Vagina (tissue), 2 donors: ENCODE results near the gene DLG5. TPM values are rescaled to one million over a fixed set of nuclear protein-coding genes. Genes with fewer than 3 reads are reported as not detected.

Source experiments
- DNase-seq, 2 donors: peaks; one replicate each; pipeline ENCODE4 v3.0.0-alpha.2; 2017; ENCODE audit errors: extremely low spot score in 2 of 2
- H3K27ac ChIP-seq: fragments of 200-600 bp; sonication (generic); one replicate; pipeline ENCODE4 v1.5.1; 2019
- H3K27me3 ChIP-seq: fragments of 200-600 bp; sonication (generic); one replicate; pipeline ENCODE4 v1.5.1; 2019
- H3K36me3 ChIP-seq, 2 donors: fragments of 200-600 bp; sonication (generic); one replicate each; pipeline ENCODE4 v1.5.1; 2017 to 2019
- H3K4me1 ChIP-seq: fragments of 200-600 bp; sonication (generic); one replicate; pipeline ENCODE4 v1.5.1; 2019
- H3K4me3 ChIP-seq, 2 donors: fragments of 200-600 bp; sonication (generic); 1 replicate in 1 of 2; 2 replicates in 1 of 2; pipeline ENCODE4 v1.5.1; 2016 to 2019
- H3K9me3 ChIP-seq: fragments of 200-600 bp; sonication (generic); one replicate; pipeline ENCODE4 v1.5.1; 2019
- POLR2A ChIP-seq, 2 donors: fragments of 450-650 bp; IDR thresholded peaks; one replicate each; pipeline ENCODE4 v1.6.1; 2017; ENCODE audit warnings: antibody characterized with exemption in 2 of 2, mild to moderate bottlenecking in 2 of 2, moderate library complexity in 2 of 2
- POLR2AphosphoS5 ChIP-seq, 2 donors: sonication (generic); formaldehyde crosslinking; IDR thresholded peaks; one replicate each; pipeline ENCODE4 v1.9.0; 2017; ENCODE audit warnings: antibody characterized with exemption in 2 of 2, mild to moderate bottlenecking in 2 of 2, low read depth in 1 of 2; ENCODE audit not compliant: insufficient read depth in 1 of 2
- intact Hi-C: fragments of 100-400 bp; cut with DNase I; formaldehyde crosslinking; loops from one replicate; pipeline ENCODE4 v1.15.1; 2023
- small RNA-seq: library from RNA; depleted of rRNA; stranded (forward); fragments of <200 nt; gene quantifications from one replicate; pipeline ENCODE3, GENCODE V24; 2016
- total RNA-seq: library from RNA; depleted of rRNA; stranded (reverse); fragments of >200 nt; gene quantifications from one replicate; pipeline ENCODE4 v1.2.3, GENCODE V29; 2016
- TF ChIP-seq, protein P1 (sequence below), 3 experiments: fragments of 450-650 bp in 2 of 3; fragments of 200-600 bp in 1 of 3; sonication (generic) in 1 of 3; IDR thresholded peaks; one replicate each; pipeline ENCODE4 v1.5.1; 2017 to 2019; ENCODE audit warnings: antibody characterized with exemption in 3 of 3, mild to moderate bottlenecking in 2 of 3, moderate library complexity in 2 of 3

DLG5 gene
- total RNA-seq, 1 donor from 2014 or later = 57.5 TPM

DNA sequence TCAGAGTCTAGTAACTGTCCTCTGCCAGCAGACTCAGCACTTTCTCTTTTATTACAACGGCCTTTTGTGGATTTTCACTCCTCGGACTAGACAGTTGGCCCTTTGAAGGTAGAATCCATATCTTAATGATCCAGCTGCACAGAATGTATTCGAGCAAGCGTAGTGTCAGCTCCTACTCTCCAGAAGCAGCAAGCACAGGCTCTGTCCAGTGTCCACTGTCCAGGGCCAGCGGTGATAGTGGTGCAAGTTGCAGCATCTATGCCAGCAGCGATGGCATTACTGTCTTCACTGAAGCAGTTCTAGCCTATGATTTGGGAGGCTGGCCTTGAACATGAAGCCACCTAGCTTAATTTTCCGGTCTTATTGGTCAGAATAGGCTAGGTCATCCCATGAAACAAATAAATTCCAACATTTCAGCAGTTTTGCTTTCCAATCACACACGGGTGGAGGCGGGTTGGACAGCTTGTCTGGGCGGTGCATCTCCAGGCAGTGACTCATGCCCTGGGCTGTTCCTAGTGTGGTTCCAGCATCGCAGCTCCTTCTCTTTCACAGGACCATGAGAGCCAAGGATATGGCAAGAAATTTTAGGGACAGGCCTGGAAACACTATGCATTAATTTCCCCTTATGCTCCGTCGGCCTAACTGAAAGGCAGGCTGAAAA is 180.4 kb downstream of the DLG5 start:
- Histone ChIP-seq H3K9me3 (no peaks in the 10 kb centered on the region), H3K4me3 (no peak overlapping the region), H3K36me3 (no peaks in the 10 kb centered on the region), H3K27me3 (no peaks in the 10 kb centered on the region), H3K4me1 (no peaks in the 10 kb centered on the region), H3K27ac (no peak overlapping the region)
- intact Hi-C loops = no loop called here
- DNase-seq = no peak
- TF ChIP-seq POLR2A (IDR thresholded peaks at IDR 0.05) (no peak), POLR2AphosphoS5 (IDR thresholded peaks at IDR 0.05; ENCODE audit: insufficient read depth in 1 of 2, low read depth in 1 of 2) (no peak)
- TF ChIP-seq, protein P1, sequence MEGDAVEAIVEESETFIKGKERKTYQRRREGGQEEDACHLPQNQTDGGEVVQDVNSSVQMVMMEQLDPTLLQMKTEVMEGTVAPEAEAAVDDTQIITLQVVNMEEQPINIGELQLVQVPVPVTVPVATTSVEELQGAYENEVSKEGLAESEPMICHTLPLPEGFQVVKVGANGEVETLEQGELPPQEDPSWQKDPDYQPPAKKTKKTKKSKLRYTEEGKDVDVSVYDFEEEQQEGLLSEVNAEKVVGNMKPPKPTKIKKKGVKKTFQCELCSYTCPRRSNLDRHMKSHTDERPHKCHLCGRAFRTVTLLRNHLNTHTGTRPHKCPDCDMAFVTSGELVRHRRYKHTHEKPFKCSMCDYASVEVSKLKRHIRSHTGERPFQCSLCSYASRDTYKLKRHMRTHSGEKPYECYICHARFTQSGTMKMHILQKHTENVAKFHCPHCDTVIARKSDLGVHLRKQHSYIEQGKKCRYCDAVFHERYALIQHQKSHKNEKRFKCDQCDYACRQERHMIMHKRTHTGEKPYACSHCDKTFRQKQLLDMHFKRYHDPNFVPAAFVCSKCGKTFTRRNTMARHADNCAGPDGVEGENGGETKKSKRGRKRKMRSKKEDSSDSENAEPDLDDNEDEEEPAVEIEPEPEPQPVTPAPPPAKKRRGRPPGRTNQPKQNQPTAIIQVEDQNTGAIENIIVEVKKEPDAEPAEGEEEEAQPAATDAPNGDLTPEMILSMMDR (IDR thresholded peaks at IDR 0.05) = no peak

- no peak overlapping the region for H3K27ac ChIP-seq
- H3K27me3 ChIP-seq = no peaks in the 10 kb centered on the region
- no peaks in the 10 kb centered on the region for H3K4me1 ChIP-seq
- no peaks in the 10 kb centered on the region for H3K9me3 ChIP-seq
- H3K36me3 ChIP-seq = no peaks in the 10 kb centered on the region
- DNase-seq = no peak
- intact Hi-C loops = no loop called here
- no peak overlapping the region for H3K4me3 ChIP-seq
- TF ChIP-seq POLR2AphosphoS5 (IDR thresholded peaks at IDR 0.05; ENCODE audit: insufficient read depth in 1 of 2, low read depth in 1 of 2) (no peak), POLR2A (IDR thresholded peaks at IDR 0.05) (no peak)
- TF ChIP-seq, protein P1 (IDR thresholded peaks at IDR 0.05) = no peak
Observed at GRCh38 chr10:77744245-77744644, 182.3 kb downstream of the DLG5 start.

DNA sequence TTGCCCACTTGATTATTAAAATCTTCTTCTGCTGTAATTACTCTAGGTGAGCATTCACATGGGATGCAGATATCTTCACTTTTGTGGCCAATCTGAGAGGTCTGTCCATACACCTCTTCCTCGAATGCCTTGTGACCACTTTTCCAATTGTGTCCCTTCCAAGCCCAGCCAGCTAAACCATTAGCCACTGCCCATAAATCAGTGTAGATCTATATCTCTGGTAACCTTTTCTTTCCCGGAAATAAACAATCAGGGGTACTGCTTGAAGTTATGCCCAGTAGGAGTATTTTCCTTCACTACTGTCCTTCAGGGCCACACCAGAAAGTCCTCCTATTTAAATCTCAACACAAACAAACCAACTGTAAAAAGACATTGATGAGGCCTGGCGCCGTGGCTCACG is 184.4 kb downstream of the DLG5 start:
- Histone ChIP-seq H3K4me1 (no peaks in the 10 kb centered on the region), H3K27ac (no peak overlapping the region), H3K27me3 (no peaks in the 10 kb centered on the region), H3K4me3 (no peak overlapping the region), H3K36me3 (no peaks in the 10 kb centered on the region), H3K9me3 (no peaks in the 10 kb centered on the region)
- TF ChIP-seq, protein P1 (IDR thresholded peaks at IDR 0.05) = no peak
- TF ChIP-seq POLR2A (IDR thresholded peaks at IDR 0.05) (no peak), POLR2AphosphoS5 (IDR thresholded peaks at IDR 0.05; ENCODE audit: insufficient read depth in 1 of 2, low read depth in 1 of 2) (no peak)
- intact Hi-C loops = no loop called here
- DNase-seq = no peak

- H3K27ac ChIP-seq = no peak overlapping the region
- no peaks in the 10 kb centered on the region for H3K27me3 ChIP-seq
- TF ChIP-seq, protein P1 (IDR thresholded peaks at IDR 0.05) = no peak
- TF ChIP-seq POLR2A (IDR thresholded peaks at IDR 0.05) (no peak), POLR2AphosphoS5 (IDR thresholded peaks at IDR 0.05; ENCODE audit: insufficient read depth in 1 of 2, low read depth in 1 of 2) (no peak)
Observed at GRCh38 chr10:77741746-77742145, 184.8 kb downstream of the DLG5 start.

More at GRCh38 chr10:77741746-77742145, 184.8 kb downstream of the DLG5 start:
- Histone ChIP-seq H3K9me3 (no peaks in the 10 kb centered on the region), H3K4me1 (no peaks in the 10 kb centered on the region), H3K36me3 (no peaks in the 10 kb centered on the region), H3K4me3 (no peak overlapping the region)
- intact Hi-C loops = no loop called here
- no peak for DNase-seq

Small RNA genes within 50 kb of the gene (small RNA-seq; reads per million reads assigned to genes)
- gene RF00017 (not detected), gene RN7SL284P (not detected), gene RNU6-1266P (not detected)

Other genes starting within 250 kb of the DLG5 start
- gene POLR3A, start 102.8 kb upstream of the DLG5 start, total RNA-seq = 16.9 TPM
- 3,291 TPM for gene RPS24, start 107.1 kb upstream of the DLG5 start, total RNA-seq